SU-DHL-6 (cell line): ENCODE measurements around the gene METTL14.

Experiments
- CTCF ChIP-seq: fragments of 200-600 bp; sonication (generic); IDR thresholded peaks from one replicate; pipeline ENCODE4 v1.5.1; 2017; ENCODE audit warnings: antibody characterized with exemption, mild to moderate bottlenecking, low read length, moderate library complexity; ENCODE audit not compliant: insufficient read depth, poor library complexity, severe bottlenecking
- EZH2phosphoT487 ChIP-seq: fragments of 200-600 bp; sonication (generic), shearing (Covaris generic); conservative IDR thresholded peaks from 2 replicates; pipeline ENCODE4 v1.6.1; 2018; ENCODE audit warnings: mild to moderate bottlenecking, antibody characterized with exemption, low read length, moderate library complexity, mixed read lengths

GRCh38 chr4:118736900-118737299 lies 51.7 kb downstream of the METTL14 start:
- TF ChIP-seq CTCF: no peak
- TF ChIP-seq EZH2phosphoT487: no peak
